OCI-LY3 (cell line): ENCODE results near the gene TAF4.

Experiments used
- EZH2phosphoT487 ChIP-seq: fragments of 200-600 bp; shearing (Covaris generic); IDR thresholded peaks from 2 replicates; pipeline ENCODE4 v1.6.1; 2018; ENCODE audit warnings: antibody characterized with exemption, mixed run types, low read depth
- TF ChIP-seq, protein P1 (sequence below): fragments of 200-600, 300-600 bp; sonication (generic); IDR thresholded peaks from 2 replicates; pipeline ENCODE4 v1.5.1; 2014; ENCODE audit warnings: antibody characterized with exemption, low read length, low read depth

DNA sequence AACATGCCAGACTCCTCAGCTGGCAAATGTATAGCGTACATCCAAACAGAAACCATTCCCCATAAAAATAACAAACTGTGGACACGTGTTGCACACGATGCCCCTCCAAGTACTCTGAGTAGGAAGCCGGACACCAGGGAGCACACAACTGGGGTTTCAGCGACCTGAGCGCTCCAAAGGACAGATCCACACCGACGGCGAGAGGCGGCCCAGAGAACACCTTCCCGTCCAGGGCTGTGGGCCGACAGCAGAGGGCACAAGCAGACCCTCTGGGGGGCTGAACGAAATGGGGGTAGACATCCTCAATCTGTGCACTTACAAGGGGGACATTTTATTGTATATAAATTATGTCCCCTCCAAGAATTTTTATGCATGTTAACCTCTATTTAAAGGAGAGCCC, 24.7 kb downstream of the TAF4 start:
- TF ChIP-seq, protein P1, sequence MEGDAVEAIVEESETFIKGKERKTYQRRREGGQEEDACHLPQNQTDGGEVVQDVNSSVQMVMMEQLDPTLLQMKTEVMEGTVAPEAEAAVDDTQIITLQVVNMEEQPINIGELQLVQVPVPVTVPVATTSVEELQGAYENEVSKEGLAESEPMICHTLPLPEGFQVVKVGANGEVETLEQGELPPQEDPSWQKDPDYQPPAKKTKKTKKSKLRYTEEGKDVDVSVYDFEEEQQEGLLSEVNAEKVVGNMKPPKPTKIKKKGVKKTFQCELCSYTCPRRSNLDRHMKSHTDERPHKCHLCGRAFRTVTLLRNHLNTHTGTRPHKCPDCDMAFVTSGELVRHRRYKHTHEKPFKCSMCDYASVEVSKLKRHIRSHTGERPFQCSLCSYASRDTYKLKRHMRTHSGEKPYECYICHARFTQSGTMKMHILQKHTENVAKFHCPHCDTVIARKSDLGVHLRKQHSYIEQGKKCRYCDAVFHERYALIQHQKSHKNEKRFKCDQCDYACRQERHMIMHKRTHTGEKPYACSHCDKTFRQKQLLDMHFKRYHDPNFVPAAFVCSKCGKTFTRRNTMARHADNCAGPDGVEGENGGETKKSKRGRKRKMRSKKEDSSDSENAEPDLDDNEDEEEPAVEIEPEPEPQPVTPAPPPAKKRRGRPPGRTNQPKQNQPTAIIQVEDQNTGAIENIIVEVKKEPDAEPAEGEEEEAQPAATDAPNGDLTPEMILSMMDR, result no peak
- no peak for TF ChIP-seq EZH2phosphoT487
